ENCODE data around the gene OGFRL1.
"Not testable (repeated sequence)": the region's sequence is repeated elsewhere in the genome, so short reads cannot be mapped to it uniquely, and the experiment has no call there.

Gene OGFRL1

GRCh38 chr6:71262914-71263313 lies 25.7 kb upstream of the OGFRL1 start:
- DNase-seq (ENCODE audit: low read depth): no peak
- TF ChIP-seq CTCF (IDR thresholded peaks at IDR 0.05; ENCODE audit: control insufficient read depth, insufficient read depth, low read depth, low read length, missing control alignments): no peak
- no peak overlapping the region for H3K4me3 ChIP-seq (ENCODE audit: control insufficient read depth, low read depth, low read length)

- not testable (repeated sequence) for H3K4me3 ChIP-seq (ENCODE audit: control insufficient read depth, low read depth, low read length); DNase-seq (ENCODE audit: low read depth)
Observed at GRCh38 chr6:71266392-71266791, 22.2 kb upstream of the OGFRL1 start.

DNA sequence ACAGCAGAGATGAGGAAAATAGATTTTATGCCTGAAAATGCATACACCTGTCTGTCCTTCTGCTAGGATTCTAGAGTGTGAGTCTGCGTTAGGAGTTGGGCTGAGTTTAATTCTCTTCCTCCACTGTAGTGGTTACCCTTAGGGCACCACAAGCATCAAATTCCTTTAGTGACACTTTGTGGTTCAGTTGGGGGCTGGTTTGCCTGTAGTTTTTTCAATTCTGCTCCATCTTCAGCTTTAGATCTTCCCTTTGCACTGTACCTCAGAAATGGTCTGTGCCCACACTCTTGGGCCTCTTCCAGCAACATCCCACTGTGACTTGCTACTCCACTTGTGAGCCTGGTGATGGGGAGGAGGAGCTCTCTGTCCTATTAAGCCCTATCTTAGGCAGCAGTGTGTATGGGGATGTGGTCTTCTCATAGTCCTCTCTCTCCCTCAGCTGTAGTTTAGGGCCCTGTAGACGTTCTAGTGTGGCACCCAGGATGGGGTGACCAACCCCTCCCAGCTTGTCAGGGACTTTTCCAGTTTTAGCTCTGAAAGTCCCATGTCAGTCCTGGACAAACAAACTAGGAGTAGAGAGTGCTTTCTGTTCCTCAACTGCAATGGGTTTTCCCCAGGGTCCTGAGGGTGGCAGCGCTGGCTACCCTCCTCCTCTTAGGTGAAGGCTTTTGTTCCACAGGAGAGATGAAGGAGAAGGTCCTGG lies 19.7 kb upstream of the OGFRL1 start:
- H3K4me3 ChIP-seq (ENCODE audit: control insufficient read depth, low read depth, low read length): no peak overlapping the region
- no peak for TF ChIP-seq CTCF (IDR thresholded peaks at IDR 0.05; ENCODE audit: control insufficient read depth, insufficient read depth, low read depth, low read length, missing control alignments)
- DNase-seq (ENCODE audit: low read depth): no peak

- no peak for DNase-seq (ENCODE audit: low read depth)
- no peak overlapping the region for H3K4me3 ChIP-seq (ENCODE audit: control insufficient read depth, low read depth, low read length)
- no peak for TF ChIP-seq CTCF (IDR thresholded peaks at IDR 0.05; ENCODE audit: control insufficient read depth, insufficient read depth, low read depth, low read length, missing control alignments)
Observed at GRCh38 chr6:71277926-71278600, 10.5 kb upstream of the OGFRL1 start.

DNA sequence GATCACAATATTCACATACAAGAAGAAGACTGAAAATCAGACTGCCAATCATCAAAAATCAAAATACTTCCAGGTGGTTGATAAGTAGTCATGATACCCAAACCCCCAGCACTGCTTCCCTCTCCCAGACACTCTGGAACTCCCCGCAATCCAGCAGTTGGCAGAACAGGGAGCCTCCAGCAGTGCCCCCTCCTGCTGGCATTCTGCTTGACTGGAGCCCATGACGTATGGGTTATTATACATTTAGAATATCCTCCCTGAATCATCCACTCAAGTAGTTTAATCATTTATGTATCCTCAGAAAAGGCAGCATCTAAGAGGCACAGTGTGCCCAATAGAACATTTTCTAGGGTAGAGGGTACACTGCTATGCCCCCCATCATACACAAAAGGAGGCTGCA lies 9.3 kb upstream of the OGFRL1 start:
- no peak for TF ChIP-seq CTCF (IDR thresholded peaks at IDR 0.05; ENCODE audit: control insufficient read depth, insufficient read depth, low read depth, low read length, missing control alignments)
- no peak for DNase-seq (ENCODE audit: low read depth)
- H3K4me3 ChIP-seq (ENCODE audit: control insufficient read depth, low read depth, low read length): no peak overlapping the region

GRCh38 chr6:71279740-71280139 lies 8.9 kb upstream of the OGFRL1 start:
- H3K4me3 ChIP-seq (ENCODE audit: control insufficient read depth, low read depth, low read length): no peak overlapping the region
- TF ChIP-seq CTCF (IDR thresholded peaks at IDR 0.05; ENCODE audit: control insufficient read depth, insufficient read depth, low read depth, low read length, missing control alignments): no peak
- no peak for DNase-seq (ENCODE audit: low read depth)

- TF ChIP-seq CTCF (IDR thresholded peaks at IDR 0.05; ENCODE audit: control insufficient read depth, insufficient read depth, low read depth, low read length, missing control alignments): no peak
- DNase-seq (ENCODE audit: low read depth): no peak
- H3K4me3 ChIP-seq (ENCODE audit: control insufficient read depth, low read depth, low read length): no peak overlapping the region
Observed at GRCh38 chr6:71280701-71281100, 7.9 kb upstream of the OGFRL1 start.

Measured in AG09309 (cell line).